CD14-positive monocyte (primary cell): ENCODE data around the gene NDRG3. TPM values are rescaled to one million over a fixed set of nuclear protein-coding genes. Genes with fewer than 3 reads are reported as not detected.

ENCODE experiments used
- DNase-seq, 3 donors: peaks; one replicate each; pipeline ENCODE4 v3.0.0-alpha.2; 2011 to 2022
- H2AFZ ChIP-seq: 2 replicates; pipeline ENCODE4 v1.6.0; 2012; ENCODE audit warnings: mild to moderate bottlenecking, low read depth, low read length, inconsistent platforms; ENCODE audit not compliant: insufficient read depth, poor library complexity, severe bottlenecking
- H3K27ac ChIP-seq, 2 donors: 1 replicate in 1 of 2; 2 replicates in 1 of 2; pipeline ENCODE4 v1.5.1; 2012 to 2013; ENCODE audit warnings: low read length in 2 of 2, control low read depth in 1 of 2, inconsistent platforms in 1 of 2, low read depth in 1 of 2, mild to moderate bottlenecking in 1 of 2
- H3K27me3 ChIP-seq, 2 donors: one replicate each; pipeline versions ENCODE4 v1.6.0 to v1.6.1; 2011 to 2013; ENCODE audit warnings: low read length in 2 of 2; ENCODE audit not compliant: control insufficient read depth in 2 of 2, insufficient read depth in 2 of 2
- H3K36me3 ChIP-seq, 2 donors: replicated peaks in 1 of 2; 1 replicate in 1 of 2; 2 replicates in 1 of 2; pipeline versions ENCODE4 v1.5.1 to v1.6.1; 2012 to 2013; ENCODE audit warnings: low read length in 2 of 2, control low read depth in 1 of 2, inconsistent platforms in 1 of 2, mild to moderate bottlenecking in 1 of 2; ENCODE audit not compliant: insufficient read depth in 2 of 2, control insufficient read depth in 1 of 2
- H3K4me1 ChIP-seq, 2 donors: 1 replicate in 1 of 2; 2 replicates in 1 of 2; pipeline versions ENCODE4 v1.5.1 to v1.6.1; 2012 to 2013; ENCODE audit warnings: low read length in 2 of 2, control low read depth in 1 of 2, inconsistent platforms in 1 of 2, mild to moderate bottlenecking in 1 of 2, moderate library complexity in 1 of 2; ENCODE audit not compliant: insufficient read depth in 2 of 2, control insufficient read depth in 1 of 2
- H3K4me2 ChIP-seq: replicated peaks from 2 replicates; pipeline ENCODE3; 2012; ENCODE audit warnings: low read length, moderate library complexity, mild to moderate bottlenecking; ENCODE audit not compliant: poor library complexity, severe bottlenecking; ENCODE audit errors: extremely low read depth
- H3K4me3 ChIP-seq, 3 experiments: fragments of 200-600 bp in 1 of 3; sonication (generic) in 1 of 3; replicated peaks in 1 of 3; 1 replicate in 2 of 3; 2 replicates in 1 of 3; pipeline ENCODE4 v1.5.1; 2011 to 2013; ENCODE audit warnings: low read length in 3 of 3, mild to moderate bottlenecking in 3 of 3, control low read depth in 2 of 3, low read depth in 2 of 3, inconsistent platforms in 1 of 3, moderate library complexity in 1 of 3
- H3K79me2 ChIP-seq: 2 replicates; pipeline ENCODE4 v1.6.0; 2012; ENCODE audit warnings: mild to moderate bottlenecking, control low read depth, inconsistent platforms, low read length, moderate library complexity; ENCODE audit not compliant: insufficient read depth
- H3K9ac ChIP-seq: 2 replicates; pipeline ENCODE4 v1.6.0; 2017; ENCODE audit warnings: low read length, mild to moderate bottlenecking; ENCODE audit not compliant: insufficient read depth, poor library complexity, severe bottlenecking
- H3K9me3 ChIP-seq, 2 donors: replicated peaks in 1 of 2; 1 replicate in 1 of 2; 2 replicates in 1 of 2; pipeline versions ENCODE4 v1.5.1 to v1.6.1; 2012 to 2013; ENCODE audit warnings: low read length in 2 of 2, control low read depth in 1 of 2; ENCODE audit not compliant: control insufficient read depth in 1 of 2, insufficient read depth in 1 of 2
- H4K20me1 ChIP-seq: 2 replicates; pipeline ENCODE4 v1.6.0; 2012; ENCODE audit warnings: mild to moderate bottlenecking, low read length, control low read depth, moderate library complexity; ENCODE audit not compliant: insufficient read depth
- H3K27ac Mint-ChIP-seq, 7 donors: one replicate each; pipeline ENCODE4 v1.8.0; 2020; ENCODE audit warnings: mild to moderate bottlenecking in 7 of 7, mixed read lengths in 7 of 7, moderate library complexity in 6 of 7, inconsistent platforms in 2 of 7
- H3K27me3 Mint-ChIP-seq, 3 donors: one replicate each; pipeline ENCODE4 v1.8.0; 2021 to 2022; ENCODE audit warnings: low read depth in 3 of 3, mild to moderate bottlenecking in 3 of 3, mixed read lengths in 3 of 3, moderate library complexity in 3 of 3, inconsistent platforms in 1 of 3
- H3K36me3 Mint-ChIP-seq, 2 donors: one replicate each; pipeline ENCODE4 v1.8.0; 2020; ENCODE audit warnings: mixed read lengths in 2 of 2, inconsistent platforms in 1 of 2, mild to moderate bottlenecking in 1 of 2
- H3K4me1 Mint-ChIP-seq: one replicate; pipeline ENCODE4 v1.8.0; 2020; ENCODE audit warnings: mild to moderate bottlenecking, mixed read lengths
- H3K4me3 Mint-ChIP-seq, 2 donors: one replicate each; pipeline ENCODE4 v1.8.0; 2020; ENCODE audit warnings: mild to moderate bottlenecking in 2 of 2, mixed read lengths in 2 of 2, moderate library complexity in 1 of 2
- H3K9me3 Mint-ChIP-seq, 7 donors: one replicate each; pipeline ENCODE4 v1.8.0; 2020 to 2022; ENCODE audit warnings: mixed read lengths in 7 of 7, mild to moderate bottlenecking in 6 of 7, moderate library complexity in 6 of 7, inconsistent platforms in 2 of 7
- WGBS: methylation state at CpG from one replicate; pipeline ENCODE4 v1.1.5; 2013; ENCODE audit warnings: missing lambda C conversion rate; ENCODE audit not compliant: insufficient coverage; 5-methylcytosine and 5-hydroxymethylcytosine counted together
- intact Hi-C, 2 donors: fragments of 100-400 bp; cut with micrococcal nuclease; formaldehyde crosslinking; loops; one replicate each; pipeline versions ENCODE4 v1.15.0 to v1.15.1; 2023
- polyA plus RNA-seq, 3 donors: library from polyadenylated mRNA; depleted of rRNA in 1 of 3; unstranded in 2 of 3; stranded (reverse) in 1 of 3; fragments of 300-500 nt in 2 of 3; fragments of >200 nt in 1 of 3; fragmentation: Illumina TruSeq in 2 of 3; gene quantifications; 1 replicate in 2 of 3; 2 replicates in 1 of 3; pipeline ENCODE4 v1.2.3, GENCODE V29; 2012 to 2021
- TF ChIP-seq, protein P1 (sequence below): fragments of 200-600 bp; IDR thresholded peaks from one replicate; pipeline ENCODE4 v1.8.0; 2022; ENCODE audit warnings: antibody characterized with exemption, mild to moderate bottlenecking

The NDRG3 gene
- polyA plus RNA-seq, 3 donors, result 16.0 to 23.2 (median 21.7) TPM

DNA sequence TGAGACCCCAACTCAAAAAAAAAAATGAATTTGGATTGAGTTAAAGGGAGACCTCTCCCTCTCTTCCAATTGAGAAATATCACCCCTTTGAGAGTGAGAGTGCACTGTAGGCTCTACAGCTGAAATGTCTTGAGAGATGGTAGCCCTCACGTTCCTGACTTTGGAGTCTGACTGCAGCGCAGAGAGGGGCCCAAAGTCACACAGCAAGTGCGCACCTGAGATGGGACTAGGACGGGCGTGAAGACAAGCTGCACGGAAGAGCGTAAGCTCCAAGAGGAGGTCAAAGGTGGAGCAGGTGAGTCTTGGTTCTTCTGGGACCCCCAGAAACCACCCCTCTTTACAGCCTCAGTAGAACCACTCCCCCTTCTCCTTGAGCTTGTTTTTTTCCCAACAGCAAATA lies 100.5 kb downstream of the NDRG3 start:
- H3K79me2 ChIP-seq, result no peaks in the 10 kb centered on the region
- Mint-ChIP-seq H3K27ac (peak overlapping the region in 3 of 7 donors; percentile 31 to 80 (median 68)), H3K4me1 (peaks cover 15% of the 10 kb centered on the region), H3K4me3 (peak overlapping the region in 1 of 2 donors; percentile 56), H3K36me3 (no peaks in the 10 kb centered on the region), H3K9me3 (no peaks in the 10 kb centered on the region), H3K27me3 (peaks cover 0 to 2% (median 1%) of the 10 kb centered on the region in 3 donors)
- H3K4me3 ChIP-seq, result no peak overlapping the region
- H3K36me3 ChIP-seq, result no peaks in the 10 kb centered on the region
- no peak overlapping the region for H3K27ac ChIP-seq
- H3K9ac ChIP-seq, result no peak overlapping the region
- H3K4me2 ChIP-seq, result no peak overlapping the region
- no peaks in the 10 kb centered on the region for H3K9me3 ChIP-seq
- intact Hi-C loops, result no loop called here
- H3K4me1 ChIP-seq, result peaks cover 11 to 13% of the 10 kb centered on the region in 2 donors
- H2AFZ ChIP-seq, result no peak overlapping the region
- WGBS, result 100% methylated on average over 2 of the region's 7 CpGs
- TF ChIP-seq, protein P1, sequence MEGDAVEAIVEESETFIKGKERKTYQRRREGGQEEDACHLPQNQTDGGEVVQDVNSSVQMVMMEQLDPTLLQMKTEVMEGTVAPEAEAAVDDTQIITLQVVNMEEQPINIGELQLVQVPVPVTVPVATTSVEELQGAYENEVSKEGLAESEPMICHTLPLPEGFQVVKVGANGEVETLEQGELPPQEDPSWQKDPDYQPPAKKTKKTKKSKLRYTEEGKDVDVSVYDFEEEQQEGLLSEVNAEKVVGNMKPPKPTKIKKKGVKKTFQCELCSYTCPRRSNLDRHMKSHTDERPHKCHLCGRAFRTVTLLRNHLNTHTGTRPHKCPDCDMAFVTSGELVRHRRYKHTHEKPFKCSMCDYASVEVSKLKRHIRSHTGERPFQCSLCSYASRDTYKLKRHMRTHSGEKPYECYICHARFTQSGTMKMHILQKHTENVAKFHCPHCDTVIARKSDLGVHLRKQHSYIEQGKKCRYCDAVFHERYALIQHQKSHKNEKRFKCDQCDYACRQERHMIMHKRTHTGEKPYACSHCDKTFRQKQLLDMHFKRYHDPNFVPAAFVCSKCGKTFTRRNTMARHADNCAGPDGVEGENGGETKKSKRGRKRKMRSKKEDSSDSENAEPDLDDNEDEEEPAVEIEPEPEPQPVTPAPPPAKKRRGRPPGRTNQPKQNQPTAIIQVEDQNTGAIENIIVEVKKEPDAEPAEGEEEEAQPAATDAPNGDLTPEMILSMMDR, result no peak
- no peaks in the 10 kb centered on the region for H3K27me3 ChIP-seq
- H4K20me1 ChIP-seq, result no peaks in the 10 kb centered on the region
- DNase-seq, result no peak

DNA sequence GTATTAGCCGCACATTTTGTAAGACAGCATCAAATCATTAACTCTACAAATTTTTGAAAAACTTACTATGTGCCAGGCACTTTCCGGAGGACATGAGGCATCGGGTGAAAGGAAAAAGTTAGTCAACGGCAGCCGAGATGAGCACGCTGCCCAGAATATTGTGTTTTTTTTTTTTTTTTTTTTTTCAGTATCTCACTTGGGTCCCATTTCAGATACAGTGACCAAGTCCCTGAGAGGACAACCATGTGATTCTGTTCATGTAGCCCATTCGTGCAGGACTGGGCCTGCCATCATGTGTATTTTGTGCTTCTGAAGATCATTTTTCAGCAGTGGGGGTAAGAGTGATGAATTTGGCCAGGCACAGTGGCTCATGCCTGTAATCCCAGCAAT lies 101.2 kb downstream of the NDRG3 start:
- intact Hi-C loops, result no loop called here
- DNase-seq, result no peak
- no peaks in the 10 kb centered on the region for H4K20me1 ChIP-seq
- H3K9me3 ChIP-seq, result no peaks in the 10 kb centered on the region
- H3K4me1 Mint-ChIP-seq, result peaks cover 15% of the 10 kb centered on the region
- no peaks in the 10 kb centered on the region for H3K79me2 ChIP-seq
- H3K27ac ChIP-seq, result no peak overlapping the region
- H3K4me1 ChIP-seq, result peaks cover 11 to 13% of the 10 kb centered on the region in 2 donors
- H3K9me3 Mint-ChIP-seq, result no peaks in the 10 kb centered on the region
- H3K4me3 ChIP-seq, result no peak overlapping the region
- 82% methylated on average over 1 of the region's 7 CpGs for WGBS
- no peaks in the 10 kb centered on the region for H3K36me3 Mint-ChIP-seq
- H3K27ac Mint-ChIP-seq, result no peak overlapping the region
- TF ChIP-seq, protein P1, result no peak
- peak overlapping the region in 1 of 2 donors; percentile 60 for H3K4me3 Mint-ChIP-seq
- H3K36me3 ChIP-seq, result no peaks in the 10 kb centered on the region
- no peak overlapping the region for H3K4me2 ChIP-seq
- peaks cover 0 to 2% (median under 1%) of the 10 kb centered on the region in 3 donors for H3K27me3 Mint-ChIP-seq
- no peaks in the 10 kb centered on the region for H3K27me3 ChIP-seq
- H3K9ac ChIP-seq, result no peak overlapping the region
- no peak overlapping the region for H2AFZ ChIP-seq
